GM10847 (cell line): ENCODE measurements around the gene TRABD2B.

Experiments
- POLR2A ChIP-seq: IDR thresholded peaks from 2 replicates; pipeline ENCODE4 v1.6.1; 2011; ENCODE audit not compliant: insufficient read length; ENCODE audit errors: extremely low read depth

TRABD2B gene

DNA sequence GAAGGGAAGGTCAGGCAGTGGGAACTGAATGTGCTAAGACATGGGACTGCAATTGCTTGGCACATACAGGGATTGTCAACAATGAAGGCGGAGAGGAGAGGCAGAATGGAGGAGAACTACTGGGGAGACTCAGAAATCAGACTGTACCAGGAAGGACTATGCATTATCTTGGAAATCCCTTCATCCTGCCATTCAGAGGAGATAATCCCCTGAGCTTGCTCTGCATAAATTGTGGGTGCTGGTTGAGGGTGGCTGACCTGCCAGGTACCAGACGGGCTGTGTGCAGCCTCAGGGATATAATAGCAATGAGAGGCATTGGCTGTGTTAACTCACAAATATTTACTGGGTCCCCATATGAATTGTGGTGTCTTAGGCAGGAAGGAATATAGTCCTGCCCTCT is 5.0 kb upstream of the TRABD2B start:
- no peak for TF ChIP-seq POLR2A

DNA sequence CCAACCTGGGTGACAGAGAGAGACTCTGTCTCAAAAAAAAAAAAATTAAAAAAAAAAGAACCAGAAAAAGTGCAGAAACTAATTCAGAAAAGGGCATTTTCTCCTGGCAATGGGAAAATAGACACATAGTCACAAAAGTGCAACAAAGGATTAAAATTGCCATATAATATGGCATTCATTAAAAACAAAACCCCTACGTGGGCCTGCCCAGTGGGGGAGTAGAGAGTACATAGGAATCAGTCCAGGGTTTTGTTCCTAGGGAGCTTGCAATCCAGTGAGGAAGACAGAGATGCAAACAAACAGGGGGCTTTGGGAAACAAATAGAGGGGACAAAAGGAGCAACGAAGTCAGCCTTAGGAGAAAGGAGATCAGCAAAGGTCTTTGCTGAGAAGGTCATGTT is 4.5 kb upstream of the TRABD2B start:
- no peak for TF ChIP-seq POLR2A

GRCh38 chr1:48000883-48001282 is 3.7 kb upstream of the TRABD2B start:
- TF ChIP-seq POLR2A = no peak

GRCh38 chr1:47999097-47999496 is 1.9 kb upstream of the TRABD2B start:
- TF ChIP-seq POLR2A = no peak

DNA sequence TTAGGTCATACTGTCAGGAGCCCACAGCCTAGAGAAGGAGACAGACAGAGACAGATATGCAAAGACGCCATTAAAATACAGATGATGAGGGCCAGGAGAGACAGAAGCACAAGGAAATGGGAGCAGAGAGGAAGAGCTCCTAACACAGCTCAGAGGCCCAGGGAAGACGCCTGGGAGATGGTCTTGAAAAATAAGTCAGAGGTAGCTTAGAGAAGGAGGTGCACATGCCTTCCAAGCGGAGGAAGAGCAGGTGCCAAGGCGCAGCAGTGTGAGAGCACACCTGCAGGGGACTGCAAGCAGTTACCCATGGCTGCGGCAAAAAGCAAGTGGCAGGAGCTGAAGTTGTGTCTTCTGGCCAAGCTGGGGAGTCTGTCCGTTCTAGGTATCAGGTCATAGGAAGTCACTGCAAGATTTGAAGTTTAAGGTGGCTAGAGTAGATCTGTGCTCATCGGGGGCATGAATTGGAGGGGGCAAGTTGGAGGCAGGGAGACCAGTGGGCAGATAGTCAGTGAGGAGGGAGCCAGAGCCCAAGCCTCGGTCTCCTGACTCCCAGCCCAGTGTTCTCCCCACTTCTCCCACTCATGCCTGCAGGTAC is 1.3 kb upstream of the TRABD2B start:
- TF ChIP-seq POLR2A = no peak

- TF ChIP-seq POLR2A = no peak
Observed at GRCh38 chr1:47996406-47997226, 569 bp downstream of the TRABD2B start.

DNA sequence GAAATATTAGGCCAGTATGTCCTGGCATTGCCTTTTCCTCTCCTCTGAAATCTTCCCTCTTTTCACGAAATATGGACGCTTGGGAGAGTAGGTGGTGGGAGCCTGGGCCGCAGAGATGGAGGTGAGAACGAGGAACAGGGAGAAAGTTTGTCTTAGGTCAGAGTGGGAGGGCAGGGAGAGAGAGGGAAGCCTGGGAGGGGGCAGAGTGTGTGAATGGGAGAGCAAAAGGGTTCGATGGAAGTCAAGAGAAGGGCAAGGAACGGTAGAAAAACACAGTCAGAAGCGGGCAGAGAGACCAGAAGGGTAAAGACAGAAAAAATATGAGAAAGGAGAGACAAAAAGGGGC is 1.2 kb downstream of the TRABD2B start:
- no peak for TF ChIP-seq POLR2A

GRCh38 chr1:47995306-47996050 is 1.7 kb downstream of the TRABD2B start:
- TF ChIP-seq POLR2A = no peak

DNA sequence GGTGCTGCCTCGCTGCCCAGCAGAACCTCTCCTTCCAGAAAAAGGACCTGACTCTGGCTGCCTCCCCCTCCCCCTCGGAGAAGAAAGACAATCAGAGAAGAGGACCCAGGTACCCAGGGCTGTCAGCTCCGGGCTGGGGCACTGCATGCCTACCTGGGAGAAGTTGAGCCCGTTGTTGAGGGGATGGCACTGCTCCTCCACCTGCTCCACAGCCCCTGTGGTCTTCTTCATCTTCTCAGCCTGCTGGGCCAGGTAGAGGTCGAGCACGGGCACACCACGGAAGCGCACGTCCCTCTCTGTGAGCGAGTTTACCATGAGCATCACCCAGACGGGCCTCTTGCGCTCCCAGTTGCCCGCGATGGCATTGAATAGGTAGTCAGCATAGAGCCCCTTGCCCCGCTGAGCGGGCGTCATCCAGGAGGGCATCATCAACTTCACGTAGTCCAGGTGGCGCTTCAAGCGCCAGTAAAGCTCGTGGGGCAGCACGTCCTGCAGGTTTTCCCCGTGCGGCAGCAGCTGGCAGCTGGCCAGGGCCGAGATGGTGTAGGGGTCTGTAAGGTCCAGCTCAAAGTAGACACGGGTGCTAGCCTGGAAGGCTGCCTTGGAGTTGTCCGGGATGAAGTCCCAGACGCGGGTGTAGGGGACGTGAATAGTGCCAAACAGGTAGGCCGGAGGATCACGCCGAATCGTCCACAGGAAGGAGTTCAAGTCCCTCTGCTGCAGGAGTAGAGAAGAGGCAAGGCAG is 3.1 kb downstream of the TRABD2B start:
- TF ChIP-seq POLR2A = no peak

- TF ChIP-seq POLR2A = no peak
Observed at GRCh38 chr1:47993416-47993740, 3.8 kb downstream of the TRABD2B start.

- TF ChIP-seq POLR2A = no peak
Observed at GRCh38 chr1:47992720-47993415, 4.3 kb downstream of the TRABD2B start.

DNA sequence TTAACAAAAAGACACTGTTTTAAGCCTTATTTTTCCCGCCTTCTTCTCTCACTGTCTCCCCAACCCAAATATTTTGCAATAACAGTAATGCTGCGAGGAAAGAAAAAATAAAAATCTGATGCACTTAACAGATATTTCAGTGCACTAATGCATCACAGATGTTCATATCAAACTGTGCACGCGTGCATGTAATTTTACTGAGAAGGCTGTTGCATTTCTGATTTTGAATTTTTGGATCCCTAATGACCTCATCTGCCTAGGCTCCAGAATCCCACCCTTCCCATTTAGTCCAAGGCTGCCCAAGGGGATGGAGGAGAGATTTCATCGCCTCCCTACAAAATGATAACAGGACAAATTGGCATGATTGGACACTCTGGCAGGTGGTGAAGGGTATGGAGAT is 5.5 kb downstream of the TRABD2B start:
- TF ChIP-seq POLR2A = no peak

DNA sequence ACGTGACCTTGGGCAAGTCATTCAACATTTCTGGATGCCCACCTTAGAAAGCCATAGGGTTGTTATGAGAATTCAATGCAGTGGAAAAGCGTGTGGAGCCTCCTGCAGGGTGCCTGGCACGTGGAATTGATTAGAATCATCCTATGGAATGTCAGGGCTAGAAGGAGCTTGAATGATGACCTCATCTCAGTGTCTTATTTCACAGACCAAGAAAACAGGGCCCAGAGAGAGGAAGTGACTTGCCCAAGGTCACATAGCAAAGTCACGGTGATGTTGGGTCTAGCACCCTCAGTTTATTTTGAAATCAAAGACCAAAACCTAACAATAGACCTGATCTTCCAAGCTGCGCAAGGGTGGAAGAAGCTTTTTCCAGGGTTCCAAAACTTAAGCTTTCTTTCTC is 6.0 kb downstream of the TRABD2B start:
- TF ChIP-seq POLR2A = no peak

DNA sequence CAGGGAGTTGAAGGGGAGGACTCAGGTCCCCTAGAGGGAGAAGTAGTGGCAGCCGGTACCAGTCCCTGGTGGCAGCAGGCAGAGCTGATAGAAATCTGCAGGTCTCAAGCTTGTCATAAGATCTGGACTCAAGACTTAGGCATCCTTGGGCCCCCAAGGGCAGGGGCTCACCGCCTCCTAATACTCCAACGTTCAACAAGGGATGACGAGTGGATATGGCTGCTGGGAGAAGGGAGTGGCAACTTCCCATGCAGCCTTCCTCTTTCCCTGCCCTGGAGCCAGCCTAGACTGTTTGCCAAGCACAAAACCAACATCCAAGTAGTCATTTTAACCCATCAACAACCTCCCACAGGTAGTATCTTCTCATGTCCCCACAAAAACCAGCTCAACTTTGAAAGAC is 6.9 kb downstream of the TRABD2B start:
- no peak for TF ChIP-seq POLR2A

- no peak for TF ChIP-seq POLR2A
Observed at GRCh38 chr1:47987601-47988000, 9.6 kb downstream of the TRABD2B start.
